ES-I3 (cell line): ENCODE data around the gene SLC2A5.
"Not testable (repeated sequence)": the region's sequence is repeated elsewhere in the genome, so short reads cannot be mapped to it uniquely, and the experiment has no call there.

Experiments used
- H3K36me3 ChIP-seq: 2 replicates; pipeline ENCODE4 v1.6.1; 2013; ENCODE audit warnings: mild to moderate bottlenecking, low read length, control low read depth, moderate library complexity; ENCODE audit not compliant: insufficient read depth
- H3K4me1 ChIP-seq: 2 replicates; pipeline ENCODE4 v1.6.1; 2013; ENCODE audit warnings: mild to moderate bottlenecking, control low read depth, low read length; ENCODE audit not compliant: insufficient read depth
- H3K9ac ChIP-seq: 2 replicates; pipeline ENCODE4 v1.6.1; 2013; ENCODE audit warnings: low read depth, mild to moderate bottlenecking, low read length, moderate library complexity
- H3K9me3 ChIP-seq: 2 replicates; pipeline ENCODE4 v1.6.1; 2013; ENCODE audit warnings: mild to moderate bottlenecking, low read length, moderate library complexity; ENCODE audit not compliant: control insufficient read depth, insufficient read depth

SLC2A5 gene

DNA sequence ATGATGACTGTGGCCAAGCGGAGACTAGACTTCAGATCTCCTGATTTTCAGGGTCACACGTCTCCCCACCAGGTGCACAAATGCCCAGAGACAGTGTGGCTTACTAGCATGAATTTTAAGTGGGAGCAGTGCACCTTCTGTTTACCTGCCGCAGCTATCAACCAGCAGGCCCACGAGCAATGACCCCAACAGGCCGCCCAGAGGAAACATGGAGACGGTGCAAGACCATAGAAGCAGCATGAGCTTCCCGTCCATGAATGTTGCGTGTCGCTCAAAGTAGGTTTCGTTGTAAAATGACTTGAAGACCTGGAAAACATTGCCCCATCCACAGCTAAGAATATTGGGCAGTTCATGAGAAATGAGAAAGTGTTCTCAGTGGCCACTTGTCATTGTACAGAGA, 46.7 kb downstream of the SLC2A5 start:
- Histone ChIP-seq H3K9ac (no peak overlapping the region), H3K4me1 (no peaks in the 10 kb centered on the region), H3K36me3 (no peaks in the 10 kb centered on the region), H3K9me3 (no peaks in the 10 kb centered on the region)

DNA sequence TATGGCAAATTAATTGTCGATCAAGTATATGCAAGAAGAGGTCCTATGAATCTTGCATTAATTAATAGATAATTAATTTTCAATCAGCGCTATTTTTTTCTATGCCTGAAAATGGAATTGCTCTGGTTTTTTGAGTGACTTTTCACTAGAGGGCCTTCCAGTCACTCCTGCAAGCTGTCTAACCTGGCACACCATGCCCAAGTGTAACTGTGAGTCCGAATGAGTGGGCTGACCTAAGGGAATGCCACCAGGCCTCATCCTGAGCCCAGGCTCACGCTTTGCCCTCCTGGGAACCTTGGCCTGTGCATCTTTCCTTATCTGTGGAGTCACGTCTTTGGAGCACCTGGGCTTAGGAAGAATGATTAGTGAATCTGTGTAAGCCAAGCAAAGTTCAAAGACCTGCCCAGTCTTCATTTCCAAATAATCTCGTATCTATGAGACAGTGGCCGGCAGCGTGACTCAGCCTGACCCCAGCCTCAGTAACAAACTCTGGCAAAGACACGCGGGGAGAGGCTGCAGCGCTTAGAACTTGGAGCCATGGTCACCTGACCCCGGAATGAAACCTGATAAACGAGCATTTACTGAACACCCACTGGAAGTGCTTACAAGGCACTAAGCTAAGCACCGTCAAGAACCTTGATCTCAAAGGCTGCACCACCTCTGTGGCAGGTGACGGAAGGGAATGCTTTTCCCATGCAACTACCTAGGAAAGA, 47.3 kb downstream of the SLC2A5 start:
- not testable (repeated sequence) for H3K9ac ChIP-seq, H3K4me1 ChIP-seq, H3K36me3 ChIP-seq, H3K9me3 ChIP-seq

GRCh38 chr1:9020305-9020704, 49.1 kb downstream of the SLC2A5 start:
- no peaks in the 10 kb centered on the region for H3K4me1 ChIP-seq
- H3K9me3 ChIP-seq: no peaks in the 10 kb centered on the region
- H3K36me3 ChIP-seq: no peaks in the 10 kb centered on the region; the same call in 1 of the 2 replicates
- H3K9ac ChIP-seq: no peak overlapping the region

- no peaks in the 10 kb centered on the region; the same call in 1 of the 2 replicates for H3K36me3 ChIP-seq
- H3K9ac ChIP-seq: no peak overlapping the region
- no peaks in the 10 kb centered on the region for H3K9me3 ChIP-seq
- no peaks in the 10 kb centered on the region for H3K4me1 ChIP-seq
These were observed 49.5 kb downstream of the SLC2A5 start for GRCh38 chr1:9019896-9020295.

DNA sequence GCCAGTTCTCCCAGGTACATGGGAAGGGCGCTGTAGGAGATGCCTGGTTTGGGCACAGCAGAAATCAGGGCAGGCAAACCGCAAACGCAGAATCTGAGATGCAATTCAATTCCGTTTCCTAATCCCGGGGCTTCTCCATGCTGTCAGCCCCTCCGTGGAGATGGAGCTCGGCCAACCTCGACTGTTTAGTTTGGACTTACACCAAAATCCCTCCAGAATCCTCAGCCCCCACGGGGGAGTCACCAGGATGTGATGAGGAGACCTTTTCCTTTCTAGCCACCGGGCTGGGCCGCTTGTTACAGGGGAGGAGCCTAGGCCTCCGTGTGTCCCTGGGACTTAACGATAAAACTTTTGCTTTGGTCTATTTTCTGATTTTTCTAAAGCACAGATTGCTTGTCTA, 51.1 kb downstream of the SLC2A5 start:
- Histone ChIP-seq H3K4me1 (no peaks in the 10 kb centered on the region), H3K9me3 (no peaks in the 10 kb centered on the region), H3K9ac (no peak overlapping the region), H3K36me3 (no peaks in the 10 kb centered on the region; the same call in 1 of the 2 replicates)

GRCh38 chr1:9016455-9016854, 53.0 kb downstream of the SLC2A5 start:
- Histone ChIP-seq H3K36me3 (no peaks in the 10 kb centered on the region; the same call in 1 of the 2 replicates), H3K4me1 (no peaks in the 10 kb centered on the region), H3K9ac (no peak overlapping the region), H3K9me3 (no peaks in the 10 kb centered on the region)

DNA sequence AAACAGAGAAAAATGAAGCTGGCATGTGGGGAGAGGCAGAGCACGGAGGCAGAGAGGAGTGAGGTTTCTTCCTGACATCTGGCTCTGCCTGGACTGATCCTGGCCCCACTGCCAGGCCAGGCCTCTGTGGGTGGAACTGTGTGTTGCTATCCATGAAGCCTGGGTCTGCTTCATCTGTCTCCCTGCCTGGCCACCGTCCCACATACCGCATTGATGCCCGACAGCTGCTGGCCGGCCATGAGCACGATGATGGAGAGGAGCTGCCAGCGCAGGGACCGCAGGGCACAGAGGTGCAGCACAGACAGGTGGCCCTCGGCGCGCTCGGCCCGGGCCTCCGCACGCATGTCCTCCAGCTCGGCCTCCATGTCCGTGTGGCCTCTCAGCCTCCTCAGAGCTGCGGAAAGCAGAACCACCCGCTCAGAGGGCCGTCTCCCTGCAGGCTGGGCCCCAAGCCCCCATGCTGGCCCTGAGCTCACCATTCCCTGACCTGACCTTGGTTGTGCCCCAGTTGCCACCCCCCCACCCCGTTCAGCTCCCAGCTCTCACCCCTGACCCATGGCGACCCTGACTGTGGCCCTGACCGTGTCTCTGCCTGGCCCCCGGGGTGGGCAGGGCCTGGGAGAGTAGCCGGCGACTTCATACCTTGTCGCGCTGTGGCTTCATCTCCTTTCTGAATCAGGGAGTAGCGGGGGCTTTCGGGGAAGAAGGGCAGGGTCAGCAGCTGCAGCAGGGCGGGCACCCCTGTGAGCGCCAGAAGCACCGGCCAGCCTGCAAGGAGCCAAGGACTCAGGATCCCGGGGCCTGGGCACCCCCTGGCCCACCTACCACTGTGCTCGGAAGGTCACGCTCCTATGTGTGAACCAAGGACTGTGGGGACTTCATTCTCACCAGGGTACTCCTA, 54.7 kb downstream of the SLC2A5 start:
- Histone ChIP-seq H3K36me3 (no peaks in the 10 kb centered on the region; the same call in 1 of the 2 replicates), H3K9me3 (no peaks in the 10 kb centered on the region), H3K9ac (no peak overlapping the region), H3K4me1 (no peaks in the 10 kb centered on the region; the same call in 1 of the 2 replicates)

DNA sequence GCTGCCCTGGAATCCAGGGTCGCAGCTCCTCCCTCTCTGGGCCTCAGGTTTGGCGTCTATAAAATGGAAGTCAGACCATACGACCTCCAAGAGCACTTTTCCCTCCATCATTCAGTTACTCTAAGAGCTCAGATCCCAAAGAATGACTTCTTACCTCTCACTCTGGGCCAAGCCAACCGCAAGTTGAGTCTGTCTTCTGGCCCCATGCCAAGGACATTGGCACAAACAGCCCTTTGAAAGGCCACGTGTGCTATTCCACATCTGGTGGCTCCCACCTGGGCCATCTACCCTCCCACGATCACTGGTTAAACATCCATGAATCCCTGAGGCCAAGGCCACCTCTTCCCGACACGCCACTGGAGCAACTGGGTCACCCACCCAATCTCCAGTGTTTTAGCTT, 55.6 kb downstream of the SLC2A5 start:
- H3K9ac ChIP-seq: no peak overlapping the region
- H3K9me3 ChIP-seq: no peaks in the 10 kb centered on the region
- H3K4me1 ChIP-seq: no peaks in the 10 kb centered on the region; the same call in 1 of the 2 replicates
- no peaks in the 10 kb centered on the region; the same call in 1 of the 2 replicates for H3K36me3 ChIP-seq

- Histone ChIP-seq H3K36me3 (no peaks in the 10 kb centered on the region; the same call in 1 of the 2 replicates), H3K4me1 (no peaks in the 10 kb centered on the region; the same call in 1 of the 2 replicates), H3K9me3 (no peaks in the 10 kb centered on the region), H3K9ac (no peak overlapping the region)
These were observed 58.6 kb downstream of the SLC2A5 start for GRCh38 chr1:9010781-9011323.

DNA sequence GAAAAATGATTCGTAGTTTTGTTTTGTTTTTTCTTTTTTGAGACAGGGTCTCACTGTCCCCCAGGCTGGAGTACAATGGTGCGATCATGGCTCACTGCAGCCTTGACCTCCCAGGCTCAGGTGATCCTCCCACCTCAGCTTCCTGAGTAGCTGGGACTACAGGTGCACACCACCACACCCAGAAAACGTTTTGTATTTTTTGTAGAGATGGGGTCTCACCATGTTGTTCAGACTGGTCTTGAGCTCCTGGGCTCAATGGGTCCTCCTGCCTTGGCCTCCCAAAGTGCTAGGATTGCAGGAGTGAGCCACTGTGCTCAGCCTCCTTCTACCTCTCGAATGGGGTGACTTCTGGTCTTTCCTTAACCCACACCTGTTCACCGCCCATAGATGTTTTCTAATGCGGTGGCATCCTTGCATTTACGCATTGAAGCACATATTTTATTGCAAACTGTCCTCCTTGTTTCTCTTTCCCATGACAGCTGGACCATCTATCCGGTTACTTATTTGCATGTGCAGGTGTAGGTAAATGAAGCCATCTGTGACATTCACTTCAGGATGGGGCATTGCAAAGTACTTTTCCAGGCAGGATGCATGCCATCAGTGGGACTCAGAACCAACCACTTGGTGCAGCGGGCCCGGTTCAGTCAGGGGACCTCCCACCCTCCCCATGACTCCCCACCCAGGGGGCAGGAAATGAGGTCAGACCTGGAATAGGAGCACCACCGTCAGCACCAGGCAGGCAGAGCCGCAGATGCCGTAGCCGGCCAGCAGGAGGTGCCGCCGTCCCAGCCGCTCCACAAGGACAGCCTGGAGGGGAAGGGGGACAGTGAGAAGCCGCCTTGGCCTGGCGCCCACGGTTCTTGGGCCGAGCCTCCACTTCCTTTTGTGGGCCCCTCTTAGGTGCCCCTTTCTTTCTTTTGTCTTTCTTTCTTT, 59.7 kb downstream of the SLC2A5 start:
- peak overlapping the region; percentile 6; the same call in 1 of the 2 replicates for H3K9ac ChIP-seq
- H3K9me3 ChIP-seq: no peaks in the 10 kb centered on the region
- no peaks in the 10 kb centered on the region for H3K36me3 ChIP-seq
- peaks cover 3% of the 10 kb centered on the region; the same call in 1 of the 2 replicates for H3K4me1 ChIP-seq

- Histone ChIP-seq H3K4me1 (peaks cover 6% of the 10 kb centered on the region; the same call in 1 of the 2 replicates), H3K9me3 (no peaks in the 10 kb centered on the region), H3K9ac (no peak overlapping the region), H3K36me3 (no peaks in the 10 kb centered on the region)
These were observed 61.2 kb downstream of the SLC2A5 start for GRCh38 chr1:9008236-9008635.

GRCh38 chr1:9006956-9007615, 62.3 kb downstream of the SLC2A5 start:
- Histone ChIP-seq H3K9me3 (no peaks in the 10 kb centered on the region), H3K36me3 (no peaks in the 10 kb centered on the region), H3K9ac (no peak overlapping the region), H3K4me1 (peaks cover 6% of the 10 kb centered on the region; the same call in 1 of the 2 replicates)

GRCh38 chr1:9005395-9005708, 64.1 kb downstream of the SLC2A5 start:
- Histone ChIP-seq H3K4me1 (peaks cover 6% of the 10 kb centered on the region; the same call in 1 of the 2 replicates), H3K9ac (no peak overlapping the region), H3K36me3 (no peaks in the 10 kb centered on the region), H3K9me3 (no peaks in the 10 kb centered on the region)
